ENCODE data around the gene MGRN1. TPM values are rescaled to one million over a fixed set of nuclear protein-coding genes. Genes with fewer than 3 reads are reported as not detected.
A peak's percentile ranks its signal among the peaks of the same experiment; 100 is the strongest.
"Not testable (repeated sequence)": the region's sequence is repeated elsewhere in the genome, so short reads cannot be mapped to it uniquely, and the experiment has no call there.

The MGRN1 gene
- total RNA-seq, 2 experiments from 2014 or later = 72.7 to 73.2 TPM

DNA sequence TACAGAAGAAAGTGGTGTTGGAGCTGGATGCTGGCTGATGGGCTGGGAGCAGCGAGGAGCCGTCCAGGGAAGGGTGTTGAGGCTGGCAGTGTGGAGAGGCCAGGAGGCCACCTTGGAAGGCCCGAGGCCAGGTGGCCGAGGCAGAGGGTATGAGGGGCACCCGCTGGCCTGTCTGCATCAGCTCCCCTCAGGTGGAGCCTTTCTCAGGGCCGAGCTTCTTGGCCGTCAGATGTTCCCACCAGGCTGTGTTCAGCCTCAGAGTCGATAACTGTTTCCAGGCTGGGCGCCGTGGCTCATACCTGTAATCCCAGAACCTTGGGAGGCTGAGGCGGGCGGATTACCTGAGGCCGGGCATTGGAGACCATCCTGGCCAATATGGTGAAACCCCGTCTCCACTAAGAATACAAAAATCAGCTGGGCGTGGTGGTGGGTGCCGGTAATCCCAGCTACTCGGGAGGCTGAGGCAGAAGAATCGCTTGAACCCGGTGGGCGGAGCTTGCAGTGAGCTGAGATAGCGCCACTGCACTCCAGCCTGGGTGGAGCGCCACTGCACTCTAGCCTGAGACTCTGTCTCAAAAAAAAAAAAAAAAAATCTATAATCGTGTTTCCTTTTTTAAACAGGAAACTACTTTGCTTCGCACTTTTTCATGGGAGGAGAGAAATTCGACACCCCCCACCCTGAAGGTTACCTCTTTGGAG, 25.3 kb downstream of the MGRN1 start:
- Mint-ChIP-seq H3K27ac (no peak overlapping the region), H3K9me3 (no peaks in the 10 kb centered on the region), H3K27me3 (no peaks in the 10 kb centered on the region), H3K4me1 (ENCODE audit: low read depth) (peaks cover 30% of the 10 kb centered on the region), H3K4me3 (no peak overlapping the region), H3K36me3 (peaks cover 17% of the 10 kb centered on the region)
- intact Hi-C loops (cut with micrococcal nuclease) = no loop called here
- ChIA-PET POLR2A (interaction anchor here (0.6 to 0.9 kb wide), 3 partner anchors 9 to 433 kb away, joined by 3 read pairs; no protein-coding TSS in a partner anchor), CTCF (interaction anchor here (0.6 to 2.2 kb wide), 24 partner anchors 9 to 239 kb away, joined by 3 to 32 read pairs (median 4); partner anchors contain the start of genes ANKS3, CORO7, DNAAF8 and MGRN1)
- DNase-seq = no peak

DNA sequence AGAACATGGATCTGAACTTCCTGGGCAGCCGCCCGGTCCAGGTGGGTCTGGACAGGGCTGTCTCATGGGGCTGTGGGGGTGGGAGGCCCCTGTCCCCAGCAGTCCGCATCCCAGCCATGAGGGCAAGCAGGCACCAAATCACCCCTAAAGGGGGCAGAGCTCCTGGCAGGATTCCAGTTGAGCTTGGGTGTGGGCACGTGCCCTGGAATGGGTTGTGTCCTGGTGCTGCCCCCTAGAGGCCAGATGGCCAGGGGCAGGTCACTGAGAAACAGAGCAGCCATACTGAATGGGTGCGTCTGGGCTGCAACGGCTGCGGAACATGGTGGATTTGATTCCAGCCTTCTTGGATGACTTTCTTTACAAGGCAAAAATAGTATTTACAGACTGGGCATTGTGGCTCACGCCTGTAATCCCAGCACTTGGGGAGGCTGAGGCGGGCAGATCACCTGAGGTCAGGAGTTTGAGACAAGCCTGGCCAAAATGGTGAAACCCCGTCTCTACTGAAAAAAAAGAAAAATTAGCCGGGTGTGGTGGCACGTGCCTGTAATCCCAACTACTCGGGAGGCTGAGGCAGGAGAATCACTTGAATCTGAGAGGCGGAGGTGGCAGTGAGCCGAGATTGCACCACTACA, 25.9 kb downstream of the MGRN1 start:
- peak; percentile 86 for DNase-seq
- peaks cover 26% of the 10 kb centered on the region for H3K4me1 Mint-ChIP-seq (ENCODE audit: low read depth)
- H3K27me3 Mint-ChIP-seq; H3K27ac Mint-ChIP-seq; H3K9me3 Mint-ChIP-seq; H3K4me3 Mint-ChIP-seq; intact Hi-C loops (cut with micrococcal nuclease): not testable (repeated sequence)
- ChIA-PET POLR2A (interaction anchor here (0.6 to 0.9 kb wide), 2 partner anchors 8 to 13 kb away, joined by 3 read pairs; no protein-coding TSS in a partner anchor), CTCF (interaction anchor here (0.7 to 2.2 kb wide), 23 partner anchors 9 to 238 kb away, joined by 3 to 32 read pairs (median 4); partner anchors contain the start of genes ANKS3, CORO7, DNAAF8 and MGRN1)
- H3K36me3 Mint-ChIP-seq = peaks cover 17% of the 10 kb centered on the region

DNA sequence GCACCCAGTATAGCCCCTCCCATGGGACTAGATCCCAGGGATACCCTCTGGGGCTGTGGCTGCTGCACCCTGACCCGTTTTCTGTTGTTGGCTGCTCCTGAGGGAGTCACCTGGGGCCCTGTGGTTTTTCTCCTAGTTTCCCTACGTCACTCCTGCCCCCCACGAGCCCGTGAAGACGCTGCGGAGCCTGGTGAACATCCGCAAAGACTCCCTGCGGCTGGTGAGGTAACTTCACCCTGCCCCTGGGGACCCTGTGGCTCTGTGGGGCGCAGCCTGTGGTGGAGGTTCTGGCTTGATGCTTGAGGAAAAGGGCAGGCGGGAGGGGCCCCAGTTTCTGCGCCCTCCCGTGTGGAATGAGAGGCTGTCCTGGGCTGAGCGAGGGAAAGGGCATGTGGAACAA, 27.2 kb downstream of the MGRN1 start:
- no peak for DNase-seq
- POLR2A ChIA-PET = no interaction called here
- H3K4me3 Mint-ChIP-seq = no peak overlapping the region
- H3K4me1 Mint-ChIP-seq (ENCODE audit: low read depth) = peaks cover 20% of the 10 kb centered on the region
- peaks cover 20% of the 10 kb centered on the region for H3K36me3 Mint-ChIP-seq
- intact Hi-C loops (cut with micrococcal nuclease) = no loop called here
- CTCF ChIA-PET = interaction anchor here (2.2 kb wide), 1 partner anchor 26 kb away, joined by 32 read pairs; the partner anchor contains the start of gene MGRN1
- no peaks in the 10 kb centered on the region for H3K9me3 Mint-ChIP-seq
- H3K27ac Mint-ChIP-seq = no peak overlapping the region
- H3K27me3 Mint-ChIP-seq = no peaks in the 10 kb centered on the region

DNA sequence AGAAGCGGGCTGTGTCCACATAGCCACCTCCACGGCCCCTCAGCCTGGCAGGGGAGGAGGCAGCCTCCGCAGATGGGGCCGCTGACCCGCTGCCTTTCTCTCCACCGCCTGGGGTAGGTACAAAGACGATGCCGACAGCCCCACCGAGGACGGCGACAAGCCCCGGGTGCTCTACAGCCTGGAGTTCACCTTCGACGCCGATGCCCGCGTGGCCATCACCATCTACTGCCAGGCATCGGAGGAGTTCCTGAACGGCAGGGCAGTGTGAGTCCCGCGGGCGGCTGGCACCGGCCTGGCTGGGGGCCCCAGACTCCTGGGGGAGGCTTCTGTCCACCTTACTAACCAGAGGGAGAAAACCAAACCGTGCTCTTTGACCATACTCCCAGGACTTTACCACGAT, 27.9 kb downstream of the MGRN1 start:
- H3K4me1 Mint-ChIP-seq (ENCODE audit: low read depth) = peaks cover 15% of the 10 kb centered on the region
- no peaks in the 10 kb centered on the region for H3K27me3 Mint-ChIP-seq
- no peak overlapping the region for H3K4me3 Mint-ChIP-seq
- peaks cover 20% of the 10 kb centered on the region for H3K36me3 Mint-ChIP-seq
- ChIA-PET POLR2A (no interaction called here), CTCF (no interaction called here)
- H3K9me3 Mint-ChIP-seq = no peaks in the 10 kb centered on the region
- intact Hi-C loops (cut with micrococcal nuclease) = no loop called here
- DNase-seq = no peak
- H3K27ac Mint-ChIP-seq = no peak overlapping the region

DNA sequence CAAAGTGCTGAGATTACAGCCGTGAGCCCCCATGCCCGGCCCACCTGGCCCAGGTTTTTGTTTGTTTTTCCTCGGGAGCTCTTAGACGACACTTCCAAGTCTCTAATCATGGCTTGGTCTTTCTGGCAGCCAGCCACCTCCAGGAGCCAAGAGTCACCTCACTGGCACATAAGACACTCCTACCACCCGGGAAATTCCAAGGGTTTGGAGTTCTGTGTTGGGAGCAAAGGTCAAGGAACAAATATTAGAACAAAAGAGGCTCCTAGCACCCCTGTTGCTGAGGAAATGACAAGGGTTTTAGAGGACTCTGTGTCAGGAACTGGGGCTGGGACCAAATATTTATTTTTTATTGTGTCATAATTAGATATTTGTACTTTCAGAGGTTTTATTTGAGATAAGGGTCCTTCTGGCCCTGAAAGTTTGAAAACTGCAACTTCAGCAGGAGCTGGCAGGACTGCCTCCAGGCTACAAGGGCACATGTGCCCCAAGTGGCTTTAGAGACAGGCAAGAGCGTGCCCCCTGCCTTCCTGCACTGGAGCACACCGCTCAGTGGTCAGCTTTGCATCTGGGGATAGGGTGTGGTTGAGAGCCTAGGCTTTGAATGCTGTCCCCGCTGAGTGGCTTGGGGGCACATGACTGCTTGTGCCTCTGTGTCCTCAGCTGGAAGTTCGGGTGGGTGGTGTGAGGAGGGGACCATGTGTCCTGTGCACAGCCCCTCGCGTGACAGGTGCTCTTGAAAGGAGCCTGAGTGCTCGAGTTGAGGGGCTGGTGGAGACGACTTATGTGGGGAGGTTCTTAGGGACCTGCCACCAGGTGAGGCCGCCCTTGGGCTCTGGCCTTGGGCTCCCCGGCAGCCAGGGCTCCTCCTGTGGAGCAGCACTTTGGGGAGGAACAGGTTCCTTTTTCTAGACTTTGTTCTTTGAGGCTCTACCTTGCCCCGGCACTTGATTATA, 29.7 kb downstream of the MGRN1 start:
- no peaks in the 10 kb centered on the region for H3K27me3 Mint-ChIP-seq
- peaks cover 19% of the 10 kb centered on the region for H3K36me3 Mint-ChIP-seq
- ChIA-PET CTCF (no interaction called here), POLR2A (no interaction called here)
- H3K4me1 Mint-ChIP-seq (ENCODE audit: low read depth) = peaks cover 15% of the 10 kb centered on the region
- no peaks in the 10 kb centered on the region for H3K9me3 Mint-ChIP-seq
- no peak for DNase-seq
- intact Hi-C loops (cut with micrococcal nuclease) = no loop called here
- no peak overlapping the region for H3K4me3 Mint-ChIP-seq
- H3K27ac Mint-ChIP-seq = no peak overlapping the region

GRCh38 chr16:4654964-4655590, 30.5 kb downstream of the MGRN1 start:
- H3K9me3 Mint-ChIP-seq = no peaks in the 10 kb centered on the region
- ChIA-PET POLR2A (no interaction called here), CTCF (no interaction called here)
- intact Hi-C loops (cut with micrococcal nuclease) = no loop called here
- no peak overlapping the region for H3K4me3 Mint-ChIP-seq
- H3K27ac Mint-ChIP-seq = no peak overlapping the region
- peaks cover 19% of the 10 kb centered on the region for H3K36me3 Mint-ChIP-seq
- no peaks in the 10 kb centered on the region for H3K27me3 Mint-ChIP-seq
- DNase-seq = no peak
- peaks cover 18% of the 10 kb centered on the region for H3K4me1 Mint-ChIP-seq (ENCODE audit: low read depth)

DNA sequence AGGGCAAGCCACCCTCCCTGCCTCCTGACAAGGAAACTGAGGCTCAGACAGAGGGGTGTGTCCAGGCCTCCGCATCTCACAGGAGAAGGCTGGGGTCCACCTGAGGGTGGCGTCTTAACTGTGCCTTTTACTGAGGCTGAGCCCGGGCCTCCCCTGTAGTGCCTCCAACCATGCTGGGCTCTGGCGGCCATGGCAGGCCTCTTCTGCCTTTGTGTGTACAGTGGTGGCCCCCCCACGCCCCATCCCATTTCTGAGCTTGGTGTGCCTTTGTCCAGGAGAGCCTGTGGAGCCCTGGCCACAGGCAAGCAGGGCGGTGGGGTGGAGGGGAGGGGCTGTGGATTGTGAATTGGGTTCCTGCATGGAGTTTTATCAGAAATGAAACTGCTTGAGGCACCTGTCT, 31.2 kb downstream of the MGRN1 start:
- peaks cover 21% of the 10 kb centered on the region for H3K4me1 Mint-ChIP-seq (ENCODE audit: low read depth)
- no peaks in the 10 kb centered on the region for H3K9me3 Mint-ChIP-seq
- no peak overlapping the region for H3K4me3 Mint-ChIP-seq
- H3K36me3 Mint-ChIP-seq = peaks cover 13% of the 10 kb centered on the region
- H3K27me3 Mint-ChIP-seq = no peaks in the 10 kb centered on the region
- ChIA-PET CTCF (no interaction called here), POLR2A (no interaction called here)
- DNase-seq = no peak
- H3K27ac Mint-ChIP-seq = no peak overlapping the region
- intact Hi-C loops (cut with micrococcal nuclease) = no loop called here

- Mint-ChIP-seq H3K27ac (no peak overlapping the region), H3K27me3 (no peaks in the 10 kb centered on the region), H3K4me3 (no peak overlapping the region), H3K9me3 (no peaks in the 10 kb centered on the region), H3K36me3 (peaks cover 10% of the 10 kb centered on the region), H3K4me1 (ENCODE audit: low read depth) (peaks cover 23% of the 10 kb centered on the region)
- CTCF ChIA-PET = no interaction called here
- POLR2A ChIA-PET = no interaction called here
- DNase-seq = no peak
- intact Hi-C loops (cut with micrococcal nuclease) = no loop called here
Measured at GRCh38 chr16:4656221-4656620, 31.6 kb downstream of the MGRN1 start.

DNA sequence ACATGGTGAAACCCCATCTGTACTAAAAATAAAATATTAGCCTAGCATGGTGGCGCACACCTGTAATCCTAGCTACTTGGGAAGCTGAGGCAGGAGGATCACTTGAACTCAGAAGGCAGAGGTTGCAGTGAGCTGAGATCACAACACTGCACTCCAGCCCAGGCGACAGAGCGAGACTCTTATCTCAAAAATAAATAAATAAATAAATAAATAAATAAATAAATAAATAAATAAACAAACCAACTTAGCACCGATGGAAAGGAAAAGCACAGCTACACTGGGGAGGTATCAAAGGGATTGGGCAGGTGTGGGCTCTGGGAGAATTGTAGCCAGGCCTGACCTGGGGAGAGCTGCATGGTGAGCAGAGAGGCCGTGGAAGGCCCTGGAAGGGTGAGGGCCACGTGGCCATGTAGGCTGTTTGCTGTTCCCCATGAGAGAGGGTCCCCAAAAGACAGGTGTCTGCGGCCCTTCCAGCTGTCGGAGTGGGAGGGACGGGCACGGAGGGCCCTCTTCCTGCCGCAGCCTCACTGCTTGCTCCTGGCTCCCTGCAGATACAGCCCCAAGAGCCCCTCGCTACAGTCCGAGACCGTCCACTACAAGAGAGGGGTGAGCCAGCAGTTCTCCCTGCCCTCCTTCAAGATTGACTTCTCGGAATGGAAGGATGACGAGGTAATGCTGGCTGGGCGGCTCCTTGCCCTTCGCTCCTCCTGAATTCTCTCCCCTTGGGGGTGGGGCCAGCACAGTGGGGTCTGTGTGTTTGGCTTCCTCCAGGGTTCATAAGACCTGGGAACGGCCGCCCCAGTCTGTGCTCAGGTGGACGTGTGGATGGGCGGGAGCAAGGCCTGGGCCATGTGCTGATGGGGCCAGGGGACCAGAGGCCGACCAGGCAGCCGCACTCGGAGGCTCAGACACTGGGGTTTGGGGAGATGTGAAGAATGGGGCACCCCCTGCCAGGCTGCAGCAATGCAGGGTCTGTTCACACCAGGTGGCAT, 32.4 kb downstream of the MGRN1 start:
- no peak overlapping the region for H3K27ac Mint-ChIP-seq
- peaks cover 23% of the 10 kb centered on the region for H3K4me1 Mint-ChIP-seq (ENCODE audit: low read depth)
- intact Hi-C loops (cut with micrococcal nuclease) = no loop called here
- POLR2A ChIA-PET = no interaction called here
- no peak overlapping the region for H3K4me3 Mint-ChIP-seq
- H3K27me3 Mint-ChIP-seq = no peaks in the 10 kb centered on the region
- CTCF ChIA-PET = no interaction called here
- no peak for DNase-seq
- no peaks in the 10 kb centered on the region for H3K9me3 Mint-ChIP-seq
- peaks cover 7% of the 10 kb centered on the region for H3K36me3 Mint-ChIP-seq

- Mint-ChIP-seq H3K36me3 (peaks cover 10% of the 10 kb centered on the region), H3K27ac (peak overlapping the region; percentile 28), H3K4me3 (no peak overlapping the region), H3K9me3 (no peaks in the 10 kb centered on the region), H3K4me1 (ENCODE audit: low read depth) (peaks cover 37% of the 10 kb centered on the region), H3K27me3 (no peaks in the 10 kb centered on the region)
- CTCF ChIA-PET = interaction anchor here (1.2 to 1.9 kb wide), 2 partner anchors 9 to 35 kb away, joined by 5 to 10 read pairs; partner anchors contain the start of gene MGRN1
- intact Hi-C loops (cut with micrococcal nuclease) = loop anchor here (2.0 kb wide), 1 partner anchor 17 kb away; no protein-coding TSS in a partner anchor
- POLR2A ChIA-PET = interaction anchor here (0.7 kb wide), 1 partner anchor 9 kb away, joined by 3 read pairs; no protein-coding TSS in a partner anchor
- DNase-seq = no peak
Measured at GRCh38 chr16:4659363-4660353, 35.0 kb downstream of the MGRN1 start.

Measured in activated CD4-positive, alpha-beta memory T cell treated with anti-CD3 and anti-CD28 coated beads for 36 hours (primary cell).